NCI-H1092 (cell line): ENCODE measurements around the gene PSEN2.
"Not testable (repeated sequence)": the region's sequence is repeated elsewhere in the genome, so short reads cannot be mapped to it uniquely, and the experiment has no call there.

Source experiments
- DNase-seq: peaks from one replicate; lab custom pipeline; 2025; lab: John Stamatoyannopoulos, UW

The PSEN2 gene

GRCh38 chr1:226870401-226871279, at the start of gene PSEN2:
PSEN2 (plus strand) TSS chr1:226870616; CDS start chr1:226881908, 11,292 bp downstream.
- DNase-seq: peak; percentile 66

- no peak for DNase-seq
Observed at GRCh38 chr1:226820941-226821718, 49.3 kb upstream of the PSEN2 start.

- no peak for DNase-seq
Observed at GRCh38 chr1:226821719-226822085, 48.7 kb upstream of the PSEN2 start.

- no peak for DNase-seq
Observed at GRCh38 chr1:226823643-226824042, 46.8 kb upstream of the PSEN2 start.

- DNase-seq: no peak
Observed at GRCh38 chr1:226825037-226825745, 45.2 kb upstream of the PSEN2 start.

GRCh38 chr1:226825746-226826100, 44.7 kb upstream of the PSEN2 start:
- no peak for DNase-seq

GRCh38 chr1:226826479-226827261, 43.7 kb upstream of the PSEN2 start:
- no peak for DNase-seq

- DNase-seq: no peak
Observed at GRCh38 chr1:226827458-226827857, 43.0 kb upstream of the PSEN2 start.

GRCh38 chr1:226827968-226828513, 42.4 kb upstream of the PSEN2 start:
- DNase-seq: peak; percentile 93

GRCh38 chr1:226829105-226829504, 41.3 kb upstream of the PSEN2 start:
- no peak for DNase-seq

GRCh38 chr1:226831953-226832352, 38.5 kb upstream of the PSEN2 start:
- no peak for DNase-seq

GRCh38 chr1:226832613-226833012, 37.8 kb upstream of the PSEN2 start:
- no peak for DNase-seq

- DNase-seq: not testable (repeated sequence)
Observed at GRCh38 chr1:226834179-226834578, 36.2 kb upstream of the PSEN2 start.

GRCh38 chr1:226835396-226835795, 35.0 kb upstream of the PSEN2 start:
- DNase-seq: not testable (repeated sequence)

- DNase-seq: not testable (repeated sequence)
Observed at GRCh38 chr1:226837966-226838365, 32.5 kb upstream of the PSEN2 start.

GRCh38 chr1:226838456-226838855, 32.0 kb upstream of the PSEN2 start:
- no peak for DNase-seq

GRCh38 chr1:226845624-226846023, 24.8 kb upstream of the PSEN2 start:
- no peak for DNase-seq

- no peak for DNase-seq
Observed at GRCh38 chr1:226846786-226847185, 23.6 kb upstream of the PSEN2 start.

- not testable (repeated sequence) for DNase-seq
Observed at GRCh38 chr1:226854548-226854947, 15.9 kb upstream of the PSEN2 start.

- DNase-seq: no peak
Observed at GRCh38 chr1:226862890-226863289, 7.5 kb upstream of the PSEN2 start.

GRCh38 chr1:226863446-226863845, 7.0 kb upstream of the PSEN2 start:
- no peak for DNase-seq
